Activated CD4-positive, alpha-beta memory T cell treated with anti-CD3 and anti-CD28 coated beads for 36 hours (primary cell): Measurements from ENCODE around the gene CCL22. TPM values are rescaled to one million over a fixed set of nuclear protein-coding genes. Genes with fewer than 3 reads are reported as not detected.

Experiments
- CTCF ChIA-PET: fragments of 350-600 bp; sonication (Branson Sonifier 250); formaldehyde crosslinking; loops from one replicate; lab custom pipeline; 2021; ENCODE audit warnings: antibody characterized with exemption, inconsistent platforms; lab: Charles Lee
- POLR2A ChIA-PET: fragments of 350-600 bp; sonication (Branson Sonifier 250); formaldehyde crosslinking; loops from one replicate; lab custom pipeline; 2021; ENCODE audit warnings: antibody characterized with exemption; lab: Charles Lee
- DNase-seq: peaks from one replicate; pipeline ENCODE4 v3.0.0-alpha.2; 2020
- H3K27ac Mint-ChIP-seq: one replicate; pipeline ENCODE4 v1.8.0; 2021; ENCODE audit warnings: mixed read lengths
- H3K27me3 Mint-ChIP-seq: one replicate; pipeline ENCODE4 v1.8.0; 2021; ENCODE audit warnings: mixed read lengths
- H3K36me3 Mint-ChIP-seq: one replicate; pipeline ENCODE4 v1.8.0; 2021; ENCODE audit warnings: mixed read lengths
- H3K4me1 Mint-ChIP-seq: one replicate; pipeline ENCODE4 v1.8.0; 2021; ENCODE audit warnings: low read depth, mixed read lengths
- H3K4me3 Mint-ChIP-seq: one replicate; pipeline ENCODE4 v1.8.0; 2021; ENCODE audit warnings: mild to moderate bottlenecking, mixed read lengths
- H3K9me3 Mint-ChIP-seq: one replicate; pipeline ENCODE4 v1.8.0; 2021; ENCODE audit warnings: mixed read lengths
- intact Hi-C: fragments of 100-400 bp; cut with micrococcal nuclease; formaldehyde crosslinking; loops from one replicate; pipeline ENCODE4 v1.15.1; 2023
- total RNA-seq, 2 experiments: library from RNA; stranded (reverse); gene quantifications; one replicate each; pipeline ENCODE4 v1.2.3, GENCODE V29; 2021

The CCL22 gene
- total RNA-seq, 2 experiments from 2014 or later, result 1.5 to 1.7 TPM

DNA sequence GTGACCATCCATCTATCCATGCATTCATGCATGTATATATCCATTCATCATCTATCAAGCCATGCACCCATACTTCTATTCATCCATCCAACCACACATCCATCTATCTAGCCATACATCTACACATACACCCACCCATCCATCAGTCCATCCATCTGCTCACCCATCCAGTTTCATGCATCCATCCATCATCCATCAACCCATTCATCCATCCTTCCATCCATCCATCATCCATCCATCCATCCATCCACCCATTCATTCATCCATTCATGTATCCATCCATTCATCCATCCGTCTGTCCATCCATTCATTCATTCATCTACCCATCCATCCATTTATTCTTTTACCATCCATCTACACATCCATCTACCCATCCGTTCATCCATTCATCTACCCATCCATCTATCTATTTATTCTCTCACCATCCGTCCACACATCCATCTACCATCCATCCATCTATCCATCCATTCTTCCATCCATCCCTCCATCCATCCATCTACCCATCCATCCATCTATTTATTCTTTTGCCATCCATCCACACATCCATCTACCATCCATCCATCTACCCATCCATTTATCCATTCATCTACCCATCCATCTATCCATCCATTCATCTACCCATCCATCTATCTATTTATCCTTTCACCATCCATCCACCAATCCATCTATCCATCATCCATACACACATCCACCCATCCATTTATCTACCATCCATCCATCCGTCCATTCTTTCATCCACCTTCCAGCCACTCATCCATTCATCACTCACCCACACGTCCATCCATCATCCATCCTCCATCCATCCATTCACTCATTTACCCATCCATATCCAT lies 49.2 kb downstream of the CCL22 start:
- ChIA-PET POLR2A (no interaction called here), CTCF (no interaction called here)
- Mint-ChIP-seq H3K36me3 (no peaks in the 10 kb centered on the region), H3K27ac (no peak overlapping the region), H3K4me3 (no peak overlapping the region), H3K9me3 (no peaks in the 10 kb centered on the region), H3K27me3 (no peaks in the 10 kb centered on the region), H3K4me1 (peaks cover 3% of the 10 kb centered on the region)
- no peak for DNase-seq
- intact Hi-C loops, result no loop called here

DNA sequence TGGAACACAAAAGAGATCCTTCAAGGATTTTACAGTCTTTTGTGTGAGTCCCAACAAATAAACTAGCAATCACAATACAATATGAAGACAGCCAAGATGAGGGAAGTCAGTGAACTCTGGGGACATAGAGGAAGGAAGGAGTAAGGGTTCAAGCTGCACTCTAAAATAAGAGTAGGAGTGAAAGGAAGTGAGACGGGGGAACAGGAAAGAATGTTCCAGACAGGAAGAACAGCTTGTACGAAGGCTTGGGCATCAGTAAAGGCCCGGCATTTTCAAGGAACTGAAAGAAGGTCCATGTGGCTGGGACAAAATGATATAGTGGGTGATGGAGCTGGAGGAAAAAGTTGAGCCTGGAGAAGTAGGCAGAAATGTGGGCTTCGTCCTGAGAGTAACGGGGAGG lies 50.5 kb downstream of the CCL22 start:
- CTCF ChIA-PET, result no interaction called here
- Mint-ChIP-seq H3K4me1 (peaks cover 3% of the 10 kb centered on the region), H3K4me3 (no peak overlapping the region), H3K27ac (no peak overlapping the region), H3K27me3 (no peaks in the 10 kb centered on the region), H3K36me3 (no peaks in the 10 kb centered on the region), H3K9me3 (no peaks in the 10 kb centered on the region)
- POLR2A ChIA-PET, result no interaction called here
- intact Hi-C loops, result no loop called here
- no peak for DNase-seq

DNA sequence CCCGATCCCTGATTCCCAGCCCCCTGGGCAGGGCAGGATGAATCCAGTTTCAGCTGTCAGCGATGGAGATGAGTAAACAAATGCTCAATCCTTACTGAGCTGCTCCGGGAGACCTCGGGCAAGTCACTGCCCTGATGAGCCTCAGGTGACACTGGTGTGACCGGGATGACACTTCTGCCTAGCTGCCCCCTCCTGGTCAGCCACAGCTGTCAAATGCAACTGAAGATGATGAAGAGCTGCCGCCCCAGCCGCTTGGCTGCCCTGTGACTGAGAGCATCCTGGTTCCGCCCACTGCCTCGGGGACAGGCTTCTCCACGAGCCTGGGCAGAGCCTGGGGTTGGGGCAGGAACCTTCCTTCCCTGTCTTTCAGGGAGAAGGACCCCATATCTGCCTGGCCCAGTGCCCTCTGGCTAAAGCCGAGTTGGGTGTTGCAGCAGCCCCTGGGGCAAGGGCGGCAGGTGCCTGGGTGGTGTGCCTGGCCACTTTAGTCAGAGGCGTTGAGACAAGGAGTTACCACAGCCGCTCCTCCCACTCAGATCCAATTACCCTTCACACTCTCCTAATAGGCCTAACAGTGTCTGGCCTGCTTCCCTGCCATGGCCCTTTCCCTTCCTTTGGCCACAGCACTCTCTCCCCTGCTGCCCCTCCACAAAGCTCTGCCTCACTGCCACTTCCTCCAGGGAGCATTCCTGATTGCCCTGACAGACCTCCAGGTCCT lies 51.4 kb downstream of the CCL22 start:
- Mint-ChIP-seq H3K27me3 (no peaks in the 10 kb centered on the region), H3K27ac (no peak overlapping the region), H3K9me3 (no peaks in the 10 kb centered on the region), H3K4me3 (no peak overlapping the region), H3K36me3 (no peaks in the 10 kb centered on the region), H3K4me1 (peaks cover 2% of the 10 kb centered on the region)
- intact Hi-C loops, result no loop called here
- ChIA-PET POLR2A (no interaction called here), CTCF (interaction anchor here (0.7 kb wide), 1 partner anchor 10 kb away, joined by 3 read pairs; no protein-coding TSS in a partner anchor)
- no peak for DNase-seq

GRCh38 chr16:57411362-57411976 lies 52.9 kb downstream of the CCL22 start:
- Mint-ChIP-seq H3K4me3 (no peak overlapping the region), H3K27me3 (no peaks in the 10 kb centered on the region), H3K27ac (no peak overlapping the region), H3K9me3 (no peaks in the 10 kb centered on the region), H3K36me3 (no peaks in the 10 kb centered on the region), H3K4me1 (no peaks in the 10 kb centered on the region)
- CTCF ChIA-PET, result interaction anchor here (4.1 kb wide), 1 partner anchor 111 kb away, joined by 19 read pairs; no protein-coding TSS in a partner anchor
- POLR2A ChIA-PET, result no interaction called here
- intact Hi-C loops, result no loop called here
- DNase-seq, result no peak

DNA sequence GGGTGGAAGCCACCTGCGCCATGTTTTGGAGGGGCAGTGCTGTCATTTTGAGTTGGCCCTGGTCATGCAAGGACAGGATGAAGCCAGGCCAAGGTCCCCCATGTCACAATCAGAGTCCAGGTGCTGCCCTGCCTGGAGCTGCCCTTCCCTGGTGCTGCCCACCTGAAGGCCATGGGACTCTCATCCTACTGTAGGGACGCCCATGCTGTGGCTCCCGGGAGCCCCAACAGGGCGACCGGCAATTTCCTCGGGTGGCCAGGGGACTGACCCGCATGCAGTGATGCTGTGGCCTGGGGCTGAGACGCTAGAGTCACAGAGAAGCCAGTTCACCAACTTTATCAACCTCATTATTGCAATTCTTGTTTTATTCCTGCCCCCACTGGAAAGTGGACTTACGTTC lies 54.0 kb downstream of the CCL22 start:
- no peaks in the 10 kb centered on the region for H3K9me3 Mint-ChIP-seq
- no peaks in the 10 kb centered on the region for H3K27me3 Mint-ChIP-seq
- H3K4me1 Mint-ChIP-seq, result peaks cover 8% of the 10 kb centered on the region
- no peaks in the 10 kb centered on the region for H3K36me3 Mint-ChIP-seq
- ChIA-PET POLR2A (no interaction called here), CTCF (interaction anchor here (0.9 to 4.1 kb wide), 3 partner anchors 107 to 113 kb away, joined by 3 to 19 read pairs (median 6); no protein-coding TSS in a partner anchor)
- H3K27ac Mint-ChIP-seq, result no peak overlapping the region
- no peak for DNase-seq
- intact Hi-C loops, result no loop called here
- H3K4me3 Mint-ChIP-seq, result no peak overlapping the region

GRCh38 chr16:57413301-57413730 lies 54.7 kb downstream of the CCL22 start:
- DNase-seq, result no peak
- Mint-ChIP-seq H3K9me3 (no peaks in the 10 kb centered on the region), H3K27ac (no peak overlapping the region), H3K27me3 (no peaks in the 10 kb centered on the region), H3K4me3 (no peak overlapping the region), H3K36me3 (no peaks in the 10 kb centered on the region), H3K4me1 (peaks cover 10% of the 10 kb centered on the region)
- CTCF ChIA-PET, result interaction anchor here (0.9 to 4.1 kb wide), 3 partner anchors 107 to 113 kb away, joined by 3 to 19 read pairs (median 6); no protein-coding TSS in a partner anchor
- POLR2A ChIA-PET, result no interaction called here
- intact Hi-C loops, result no loop called here

- intact Hi-C loops, result no loop called here
- H3K4me3 Mint-ChIP-seq, result no peak overlapping the region
- H3K36me3 Mint-ChIP-seq, result no peaks in the 10 kb centered on the region
- H3K27ac Mint-ChIP-seq, result no peak overlapping the region
- ChIA-PET CTCF (interaction anchor here (1.6 to 4.1 kb wide), 2 partner anchors 111 to 114 kb away, joined by 6 to 19 read pairs; no protein-coding TSS in a partner anchor), POLR2A (no interaction called here)
- no peaks in the 10 kb centered on the region for H3K27me3 Mint-ChIP-seq
- no peak for DNase-seq
- no peaks in the 10 kb centered on the region for H3K9me3 Mint-ChIP-seq
- peaks cover 10% of the 10 kb centered on the region for H3K4me1 Mint-ChIP-seq
These were observed 55.1 kb downstream of the CCL22 start for GRCh38 chr16:57413733-57414132.

Other genes starting within 250 kb of the CCL22 start
- 100 to 1,000 TPM; 101 to 102 TPM for gene PSME3IP1, start 172.7 kb upstream of the CCL22 start, total RNA-seq
- gene RSPRY1, start 172.5 kb upstream of the CCL22 start, total RNA-seq, result 10 to 100 TPM; 31.5 to 33.3 TPM
- gene ARL2BP, start 113.5 kb upstream of the CCL22 start, total RNA-seq, result 10 to 100 TPM; 16.4 to 16.9 TPM
- gene PLLP, start 74.1 kb upstream of the CCL22 start, total RNA-seq, result not detected
- not detected for gene CX3CL1, start 13.7 kb downstream of the CCL22 start, total RNA-seq
- 1 to 10 TPM; 1.6 to 3.1 TPM for gene CCL17, start 46.0 kb downstream of the CCL22 start, total RNA-seq
- gene CIAPIN1, start 88.6 kb downstream of the CCL22 start, total RNA-seq, result 10 to 100 TPM; 34.8 to 38.5 TPM
- 10 to 100 TPM; 29.8 to 33.0 TPM for gene COQ9, start 88.7 kb downstream of the CCL22 start, total RNA-seq
- gene POLR2C, start 103.9 kb downstream of the CCL22 start, total RNA-seq, result 10 to 100 TPM; 52.5 to 57.0 TPM
- 1 to 10 TPM; 5.5 to 7.1 TPM for gene DOK4, start 127.7 kb downstream of the CCL22 start, total RNA-seq
- 1 to 10 TPM; 7.0 to 7.9 TPM for gene CCDC102A, start 177.8 kb downstream of the CCL22 start, total RNA-seq
- gene ADGRG5, start 183.9 kb downstream of the CCL22 start, total RNA-seq, result 1 to 10 TPM; 6.7 to 6.9 TPM